DOHH2 (cell line): ENCODE results near the gene CTNNA2.

Experiments
- H3F3A ChIP-seq: fragments of 200-600 bp; sonication (generic), shearing (Covaris generic); 2 replicates; pipeline ENCODE4 v1.6.0; 2016; ENCODE audit warnings: antibody characterized with exemption, mild to moderate bottlenecking; ENCODE audit not compliant: control insufficient read depth, insufficient read depth
- H3K27ac ChIP-seq: fragments of 200-600 bp; sonication (generic); 2 replicates; pipeline ENCODE4 v1.5.1; 2014; ENCODE audit warnings: low read depth, mild to moderate bottlenecking, low read length, moderate library complexity
- H3K27me3 ChIP-seq: fragments of 200-600 bp; sonication (generic); 2 replicates; pipeline ENCODE4 v1.6.1; 2014; ENCODE audit warnings: mild to moderate bottlenecking, low read length, mixed read lengths; ENCODE audit not compliant: control insufficient read depth
- H3K36me3 ChIP-seq: fragments of 200-600 bp; sonication (generic); 2 replicates; pipeline ENCODE4 v1.6.1; 2014; ENCODE audit warnings: mild to moderate bottlenecking, low read length, moderate library complexity, mixed read lengths; ENCODE audit not compliant: control insufficient read depth
- H3K4me1 ChIP-seq: fragments of 200-600 bp; sonication (generic); 2 replicates; pipeline ENCODE4 v1.6.1; 2014; ENCODE audit warnings: mild to moderate bottlenecking, low read length, mixed read lengths; ENCODE audit not compliant: control insufficient read depth
- H3K4me2 ChIP-seq: fragments of 200-600 bp; sonication (generic); 2 replicates; pipeline ENCODE4 v1.6.0; 2014; ENCODE audit warnings: mild to moderate bottlenecking, low read length, moderate library complexity
- H3K4me3 ChIP-seq: fragments of 200-600 bp; sonication (generic); 2 replicates; pipeline ENCODE4 v1.5.1; 2014; ENCODE audit warnings: mild to moderate bottlenecking, low read length, mixed read lengths
- H3K79me2 ChIP-seq: fragments of 200-600 bp; sonication (generic); 2 replicates; pipeline ENCODE4 v1.6.1; 2014; ENCODE audit warnings: mild to moderate bottlenecking, low read length, mixed read lengths; ENCODE audit not compliant: control insufficient read depth
- H3K9me2 ChIP-seq: fragments of 200-600 bp; sonication (generic); replicated peaks from 2 replicates; pipeline ENCODE4 v1.6.1; 2014; ENCODE audit warnings: mild to moderate bottlenecking, low read length, mixed read lengths; ENCODE audit not compliant: control insufficient read depth
- H3K9me3 ChIP-seq: fragments of 200-600 bp; sonication (generic); 2 replicates; pipeline ENCODE4 v1.6.1; 2014; ENCODE audit warnings: antibody characterized with exemption, low read length, mixed read lengths; ENCODE audit not compliant: control insufficient read depth, insufficient read depth
- H4K20me1 ChIP-seq: fragments of 200-600 bp; sonication (generic); 2 replicates; pipeline ENCODE4 v1.6.0; 2014; ENCODE audit warnings: low read depth, mild to moderate bottlenecking, antibody characterized with exemption, low read length, moderate library complexity; ENCODE audit not compliant: control insufficient read depth, insufficient read depth
- CTCF ChIP-seq: fragments of 200-600 bp; sonication (generic); IDR thresholded peaks from one replicate; pipeline ENCODE4 v1.5.1; 2014; ENCODE audit warnings: antibody characterized with exemption, mild to moderate bottlenecking, low read depth, low read length; ENCODE audit not compliant: poor library complexity, severe bottlenecking
- EZH2phosphoT487 ChIP-seq: fragments of 200-600 bp; sonication (generic); IDR thresholded peaks from 2 replicates; pipeline ENCODE4 v1.6.1; 2017; ENCODE audit warnings: borderline replicate concordance, mild to moderate bottlenecking, antibody characterized with exemption, low read length, moderate library complexity, mixed read lengths

The CTNNA2 gene

GRCh38 chr2:80269806-80270205, 757.0 kb downstream of the CTNNA2 start:
- Histone ChIP-seq H3K36me3 (no peaks in the 10 kb centered on the region), H3K4me1 (no peaks in the 10 kb centered on the region), H3K79me2 (no peaks in the 10 kb centered on the region), H3K9me2 (no peaks in the 10 kb centered on the region), H3K9me3 (no peaks in the 10 kb centered on the region), H3F3A (no peaks in the 10 kb centered on the region), H3K4me2 (no peak overlapping the region), H3K4me3 (no peak overlapping the region), H3K27ac (no peak overlapping the region), H3K27me3 (no peaks in the 10 kb centered on the region), H4K20me1 (no peaks in the 10 kb centered on the region)
- TF ChIP-seq CTCF (no peak), EZH2phosphoT487 (no peak)

- Histone ChIP-seq H3K27me3 (no peaks in the 10 kb centered on the region), H3K36me3 (no peaks in the 10 kb centered on the region), H4K20me1 (no peaks in the 10 kb centered on the region), H3K4me1 (no peaks in the 10 kb centered on the region), H3K9me2 (no peaks in the 10 kb centered on the region), H3K27ac (no peak overlapping the region), H3K79me2 (no peaks in the 10 kb centered on the region), H3F3A (no peaks in the 10 kb centered on the region), H3K4me3 (no peak overlapping the region), H3K9me3 (no peaks in the 10 kb centered on the region), H3K4me2 (no peak overlapping the region)
- no peak for TF ChIP-seq EZH2phosphoT487
- no peak for TF ChIP-seq CTCF
Observed at GRCh38 chr2:80280598-80280997, 767.7 kb downstream of the CTNNA2 start.

GRCh38 chr2:80281049-80281448, 768.2 kb downstream of the CTNNA2 start:
- Histone ChIP-seq H3K27me3 (no peaks in the 10 kb centered on the region), H3K9me2 (no peaks in the 10 kb centered on the region), H3K4me2 (no peak overlapping the region), H4K20me1 (no peaks in the 10 kb centered on the region), H3K9me3 (no peaks in the 10 kb centered on the region), H3K36me3 (no peaks in the 10 kb centered on the region), H3K79me2 (no peaks in the 10 kb centered on the region), H3K27ac (no peak overlapping the region), H3K4me1 (no peaks in the 10 kb centered on the region), H3F3A (no peaks in the 10 kb centered on the region), H3K4me3 (no peak overlapping the region)
- TF ChIP-seq CTCF (no peak), EZH2phosphoT487 (no peak)

GRCh38 chr2:80288576-80288975, 775.7 kb downstream of the CTNNA2 start:
- Histone ChIP-seq H3K27me3 (no peaks in the 10 kb centered on the region), H3K9me3 (no peaks in the 10 kb centered on the region), H3K4me2 (no peak overlapping the region), H3F3A (no peaks in the 10 kb centered on the region), H3K4me1 (no peaks in the 10 kb centered on the region), H3K4me3 (no peak overlapping the region), H3K9me2 (no peaks in the 10 kb centered on the region), H4K20me1 (no peaks in the 10 kb centered on the region), H3K79me2 (no peaks in the 10 kb centered on the region), H3K36me3 (no peaks in the 10 kb centered on the region), H3K27ac (no peak overlapping the region)
- TF ChIP-seq EZH2phosphoT487 (no peak), CTCF (no peak)
